Measurements from ENCODE around the gene SUSD5. TPM values are rescaled to one million over a fixed set of nuclear protein-coding genes. Genes with fewer than 3 reads are reported as not detected.

Gene SUSD5
- total RNA-seq, 4 donors from 2014 or later: 0.18 to 0.85 (median 0.40) TPM; not detected in 1

- H3K4me1 ChIP-seq: no peaks in the 10 kb centered on the region
- no peaks in the 10 kb centered on the region for H3K36me3 ChIP-seq
- H3K27ac ChIP-seq: no peak overlapping the region
- no peaks in the 10 kb centered on the region for H3K9me3 ChIP-seq
- TF ChIP-seq POLR2A (IDR thresholded peaks at IDR 0.05) (no peak), CTCF (IDR thresholded peaks at IDR 0.05) (no peak)
- no peak for DNase-seq
- no peak overlapping the region for H3K4me3 ChIP-seq
- no peaks in the 10 kb centered on the region for H3K27me3 ChIP-seq
These were observed 44.5 kb downstream of the SUSD5 start for GRCh38 chr3:33174095-33174494.

- Histone ChIP-seq H3K4me3 (no peak overlapping the region), H3K27me3 (no peaks in the 10 kb centered on the region), H3K9me3 (no peaks in the 10 kb centered on the region), H3K4me1 (no peaks in the 10 kb centered on the region), H3K27ac (no peak overlapping the region), H3K36me3 (no peaks in the 10 kb centered on the region)
- no peak for DNase-seq
- TF ChIP-seq POLR2A (IDR thresholded peaks at IDR 0.05) (no peak), CTCF (IDR thresholded peaks at IDR 0.05) (no peak)
These were observed 44.9 kb downstream of the SUSD5 start for GRCh38 chr3:33173672-33174071.

- TF ChIP-seq CTCF (IDR thresholded peaks at IDR 0.05) (no peak), POLR2A (IDR thresholded peaks at IDR 0.05) (no peak)
- Histone ChIP-seq H3K27ac (no peak overlapping the region), H3K4me1 (no peaks in the 10 kb centered on the region), H3K9me3 (no peaks in the 10 kb centered on the region), H3K4me3 (no peak overlapping the region), H3K36me3 (no peaks in the 10 kb centered on the region), H3K27me3 (no peaks in the 10 kb centered on the region)
- DNase-seq: no peak
These were observed 45.5 kb downstream of the SUSD5 start for GRCh38 chr3:33173103-33173502.

- Histone ChIP-seq H3K27me3 (no peaks in the 10 kb centered on the region), H3K27ac (no peak overlapping the region), H3K9me3 (no peaks in the 10 kb centered on the region), H3K4me3 (no peak overlapping the region), H3K4me1 (no peaks in the 10 kb centered on the region), H3K36me3 (no peaks in the 10 kb centered on the region)
- no peak for DNase-seq
- TF ChIP-seq CTCF (IDR thresholded peaks at IDR 0.05) (no peak), POLR2A (IDR thresholded peaks at IDR 0.05) (no peak)
These were observed 47.0 kb downstream of the SUSD5 start for GRCh38 chr3:33171580-33171979.

GRCh38 chr3:33170531-33170930 lies 48.1 kb downstream of the SUSD5 start:
- TF ChIP-seq CTCF (IDR thresholded peaks at IDR 0.05) (no peak), POLR2A (IDR thresholded peaks at IDR 0.05) (no peak)
- Histone ChIP-seq H3K36me3 (no peaks in the 10 kb centered on the region), H3K4me3 (no peak overlapping the region), H3K27me3 (no peaks in the 10 kb centered on the region), H3K9me3 (no peaks in the 10 kb centered on the region), H3K27ac (no peak overlapping the region), H3K4me1 (no peaks in the 10 kb centered on the region)
- DNase-seq: no peak

GRCh38 chr3:33167716-33168336 lies 50.8 kb downstream of the SUSD5 start:
- Histone ChIP-seq H3K9me3 (no peaks in the 10 kb centered on the region), H3K27me3 (no peaks in the 10 kb centered on the region), H3K4me3 (no peak overlapping the region), H3K27ac (no peak overlapping the region), H3K4me1 (no peaks in the 10 kb centered on the region), H3K36me3 (no peaks in the 10 kb centered on the region)
- no peak for DNase-seq
- TF ChIP-seq CTCF (IDR thresholded peaks at IDR 0.05) (no peak), POLR2A (IDR thresholded peaks at IDR 0.05) (no peak)
